Neural cell (in vitro differentiated cells): ENCODE data around the gene CSF2. TPM values are rescaled to one million over a fixed set of nuclear protein-coding genes. Genes with fewer than 3 reads are reported as not detected.
A peak's percentile ranks its signal among the peaks of the same experiment; 100 is the strongest.

Source experiments
- H2AFZ ChIP-seq: fragments of 200-600, 300-800 bp; sonication (generic), shearing (Covaris generic); 2 replicates; pipeline ENCODE4 v1.6.0; 2014; ENCODE audit warnings: low read depth, mild to moderate bottlenecking, antibody characterized with exemption, low read length, moderate library complexity
- H3F3A ChIP-seq: fragments of 200-600 bp; shearing (Covaris generic); 2 replicates; pipeline ENCODE4 v1.6.1; 2016; ENCODE audit warnings: mild to moderate bottlenecking, moderate library complexity, mixed read lengths, antibody characterized with exemption, low read length; ENCODE audit not compliant: insufficient read depth, poor library complexity, severe bottlenecking
- H3K27ac ChIP-seq: fragments of 200-600, 300-800 bp; sonication (generic), shearing (Covaris generic); 2 replicates; pipeline ENCODE4 v1.5.1; 2014; ENCODE audit warnings: mild to moderate bottlenecking, low read length, moderate library complexity
- H3K27me3 ChIP-seq: fragments of 300-800, 200-600 bp; sonication (generic), shearing (Covaris generic); 2 replicates; pipeline ENCODE4 v1.6.0; 2014; ENCODE audit warnings: mild to moderate bottlenecking, low read depth, low read length, moderate library complexity; ENCODE audit not compliant: insufficient read depth
- H3K36me3 ChIP-seq: fragments of 300-800, 200-600 bp; sonication (generic), shearing (Covaris generic); 2 replicates; pipeline ENCODE4 v1.5.1; 2014; ENCODE audit warnings: mild to moderate bottlenecking, antibody characterized with exemption, low read length, moderate library complexity; ENCODE audit not compliant: insufficient read depth
- H3K4me2 ChIP-seq: fragments of 300-800, 200-600 bp; sonication (generic), shearing (Covaris generic); 2 replicates; pipeline ENCODE4 v1.6.0; 2014; ENCODE audit warnings: mild to moderate bottlenecking, low read length
- H3K4me3 ChIP-seq: fragments of 300-800, 200-600 bp; sonication (generic), shearing (Covaris generic); 2 replicates; pipeline ENCODE4 v1.5.1; 2014; ENCODE audit warnings: mild to moderate bottlenecking, low read length, moderate library complexity
- H3K79me2 ChIP-seq: fragments of 200-600 bp; shearing (Covaris generic); replicated peaks from 2 replicates; pipeline ENCODE4 v1.6.0; 2014; ENCODE audit warnings: mild to moderate bottlenecking, low read length, moderate library complexity; ENCODE audit not compliant: insufficient read depth
- H3K9ac ChIP-seq: fragments of 300-800, 200-600 bp; sonication (generic), shearing (Covaris generic); 2 replicates; pipeline ENCODE4 v1.6.1; 2016; ENCODE audit warnings: mild to moderate bottlenecking, low read length, mixed read lengths
- H3K9me2 ChIP-seq: fragments of 200-600 bp; shearing (Covaris generic); 2 replicates; pipeline ENCODE4 v1.6.1; 2016; ENCODE audit warnings: mild to moderate bottlenecking, low read length, mixed read lengths; ENCODE audit not compliant: insufficient read depth
- H3K9me3 ChIP-seq: fragments of 200-600, 300-800 bp; sonication (generic), shearing (Covaris generic); 2 replicates; pipeline ENCODE4 v1.6.1; 2016; ENCODE audit warnings: mild to moderate bottlenecking, mixed run types, low read length, moderate library complexity, mixed read lengths
- H4K20me1 ChIP-seq: fragments of 200-600 bp; shearing (Covaris generic); 2 replicates; pipeline ENCODE4 v1.6.1; 2016; ENCODE audit warnings: mild to moderate bottlenecking, mixed run types; ENCODE audit not compliant: insufficient read depth
- CTCF ChIP-seq: fragments of 450-650 bp; IDR thresholded peaks from 2 replicates; pipeline ENCODE4 v1.5.1; 2014; ENCODE audit warnings: antibody characterized with exemption, mild to moderate bottlenecking, moderate library complexity; ENCODE audit not compliant: poor library complexity, severe bottlenecking
- EP300 ChIP-seq: fragments of 450-650 bp; conservative IDR thresholded peaks from 2 replicates; pipeline ENCODE4 v1.6.1; 2014; ENCODE audit warnings: antibody characterized with exemption, mild to moderate bottlenecking, moderate library complexity; ENCODE audit not compliant: poor library complexity, severe bottlenecking
- EZH2 ChIP-seq: fragments of 200-600, 300-800 bp; shearing (Covaris generic), sonication (generic); IDR thresholded peaks from 2 replicates; pipeline ENCODE4 v1.6.1; 2014; ENCODE audit warnings: antibody characterized with exemption, low read length, borderline replicate concordance, mild to moderate bottlenecking; ENCODE audit not compliant: insufficient read depth, poor library complexity, severe bottlenecking
- MXI1 ChIP-seq: fragments of 450-650 bp; conservative IDR thresholded peaks from 2 replicates; pipeline ENCODE4 v1.6.1; 2014; ENCODE audit warnings: antibody characterized with exemption, mild to moderate bottlenecking; ENCODE audit not compliant: poor library complexity, severe bottlenecking
- POLR2AphosphoS5 ChIP-seq: IDR thresholded peaks from 2 replicates; pipeline ENCODE4 v1.6.1; 2012
- RAD21 ChIP-seq: fragments of 450-650 bp; conservative IDR thresholded peaks from 2 replicates; pipeline ENCODE4 v1.6.1; 2014; ENCODE audit warnings: antibody characterized with exemption, mild to moderate bottlenecking, moderate library complexity
- SMC3 ChIP-seq: fragments of 450-650 bp; conservative IDR thresholded peaks from 2 replicates; pipeline ENCODE4 v1.6.1; 2014; ENCODE audit warnings: antibody characterized with exemption, mild to moderate bottlenecking, moderate library complexity; ENCODE audit not compliant: poor library complexity
- TAF1 ChIP-seq: IDR thresholded peaks from 2 replicates; pipeline ENCODE4 v1.6.1; 2012; ENCODE audit warnings: low read depth
- polyA plus RNA-seq: library from polyadenylated mRNA; depleted of rRNA; stranded (reverse); fragments of >200 nt; gene quantifications from 2 replicates; pipeline ENCODE4 v1.2.3, GENCODE V29; 2014
- TF ChIP-seq, protein P1 (sequence below): IDR thresholded peaks from 2 replicates; pipeline ENCODE4 v1.6.1; 2012; ENCODE audit warnings: borderline replicate concordance

Gene CSF2
- polyA plus RNA-seq, 1 donor from 2014 or later, result not detected

DNA sequence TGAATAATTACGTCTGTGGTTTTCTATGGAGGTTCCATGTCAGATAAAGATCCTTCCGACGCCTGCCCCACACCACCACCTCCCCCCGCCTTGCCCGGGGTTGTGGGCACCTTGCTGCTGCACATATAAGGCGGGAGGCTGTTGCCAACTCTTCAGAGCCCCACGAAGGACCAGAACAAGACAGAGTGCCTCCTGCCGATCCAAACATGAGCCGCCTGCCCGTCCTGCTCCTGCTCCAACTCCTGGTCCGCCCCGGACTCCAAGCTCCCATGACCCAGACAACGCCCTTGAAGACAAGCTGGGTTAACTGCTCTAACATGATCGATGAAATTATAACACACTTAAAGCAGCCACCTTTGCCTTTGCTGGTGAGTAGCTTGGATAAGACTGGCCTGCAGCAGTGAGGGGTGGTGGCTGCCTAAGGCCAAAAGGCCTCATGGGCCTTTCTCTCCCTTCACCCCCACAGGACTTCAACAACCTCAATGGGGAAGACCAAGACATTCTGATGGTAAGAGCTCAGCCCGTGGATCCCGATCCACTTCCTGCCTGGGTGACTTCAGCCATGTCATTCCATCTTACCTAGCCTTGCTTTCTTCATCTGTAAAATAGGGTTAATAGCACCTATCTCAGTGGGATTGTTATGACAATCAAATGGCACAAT, 13.0 kb upstream of the CSF2 start, which contains the start of gene IL3:
TSS of gene IL3 (plus strand) at position 155 of the 661 bp plus-strand sequence. CDS start at position 207, 52 bp downstream.
- Histone ChIP-seq H3K4me3 (no peak within 1 kb of the TSS), H3K27me3 (no peaks in the 10 kb centered on the region), H3K27ac (no peak within 1 kb of the TSS), H2AFZ (no peak within 1 kb of the TSS), H3K9me3 (no peaks in the 10 kb centered on the region), H3F3A (no peaks in the 10 kb centered on the region), H3K79me2 (no peaks in the 10 kb centered on the region), H3K4me2 (no peak within 1 kb of the TSS), H3K36me3 (no peaks in the 10 kb centered on the region), H4K20me1 (no peaks in the 10 kb centered on the region), H3K9me2 (no peaks in the 10 kb centered on the region), H3K9ac (no peak within 1 kb of the TSS)
- TF ChIP-seq EZH2 (no peak), CTCF (no peak), MXI1 (no peak), EP300 (no peak), TAF1 (no peak), RAD21 (no peak), POLR2AphosphoS5 (no peak), SMC3 (no peak)
- TF ChIP-seq, protein P1, sequence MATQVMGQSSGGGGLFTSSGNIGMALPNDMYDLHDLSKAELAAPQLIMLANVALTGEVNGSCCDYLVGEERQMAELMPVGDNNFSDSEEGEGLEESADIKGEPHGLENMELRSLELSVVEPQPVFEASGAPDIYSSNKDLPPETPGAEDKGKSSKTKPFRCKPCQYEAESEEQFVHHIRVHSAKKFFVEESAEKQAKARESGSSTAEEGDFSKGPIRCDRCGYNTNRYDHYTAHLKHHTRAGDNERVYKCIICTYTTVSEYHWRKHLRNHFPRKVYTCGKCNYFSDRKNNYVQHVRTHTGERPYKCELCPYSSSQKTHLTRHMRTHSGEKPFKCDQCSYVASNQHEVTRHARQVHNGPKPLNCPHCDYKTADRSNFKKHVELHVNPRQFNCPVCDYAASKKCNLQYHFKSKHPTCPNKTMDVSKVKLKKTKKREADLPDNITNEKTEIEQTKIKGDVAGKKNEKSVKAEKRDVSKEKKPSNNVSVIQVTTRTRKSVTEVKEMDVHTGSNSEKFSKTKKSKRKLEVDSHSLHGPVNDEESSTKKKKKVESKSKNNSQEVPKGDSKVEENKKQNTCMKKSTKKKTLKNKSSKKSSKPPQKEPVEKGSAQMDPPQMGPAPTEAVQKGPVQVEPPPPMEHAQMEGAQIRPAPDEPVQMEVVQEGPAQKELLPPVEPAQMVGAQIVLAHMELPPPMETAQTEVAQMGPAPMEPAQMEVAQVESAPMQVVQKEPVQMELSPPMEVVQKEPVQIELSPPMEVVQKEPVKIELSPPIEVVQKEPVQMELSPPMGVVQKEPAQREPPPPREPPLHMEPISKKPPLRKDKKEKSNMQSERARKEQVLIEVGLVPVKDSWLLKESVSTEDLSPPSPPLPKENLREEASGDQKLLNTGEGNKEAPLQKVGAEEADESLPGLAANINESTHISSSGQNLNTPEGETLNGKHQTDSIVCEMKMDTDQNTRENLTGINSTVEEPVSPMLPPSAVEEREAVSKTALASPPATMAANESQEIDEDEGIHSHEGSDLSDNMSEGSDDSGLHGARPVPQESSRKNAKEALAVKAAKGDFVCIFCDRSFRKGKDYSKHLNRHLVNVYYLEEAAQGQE, result no peak

GRCh38 chr5:132063090-132063911, 10.3 kb upstream of the CSF2 start:
- Histone ChIP-seq H2AFZ (no peak overlapping the region), H3K9me3 (no peaks in the 10 kb centered on the region), H3K9me2 (no peaks in the 10 kb centered on the region), H3K36me3 (no peaks in the 10 kb centered on the region), H3K4me3 (no peak overlapping the region), H3K79me2 (no peaks in the 10 kb centered on the region), H4K20me1 (no peaks in the 10 kb centered on the region), H3K27ac (no peak overlapping the region), H3K9ac (no peak overlapping the region), H3K4me2 (no peak overlapping the region), H3F3A (no peaks in the 10 kb centered on the region), H3K27me3 (no peaks in the 10 kb centered on the region)
- TF ChIP-seq SMC3 (peak; percentile 80), EP300 (no peak), TAF1 (no peak), EZH2 (no peak), CTCF (peak; percentile 88), MXI1 (no peak), RAD21 (peak; percentile 81), POLR2AphosphoS5 (no peak)
- TF ChIP-seq, protein P1, result no peak
